ENCODE measurements around the gene C11orf87.

The C11orf87 gene

DNA sequence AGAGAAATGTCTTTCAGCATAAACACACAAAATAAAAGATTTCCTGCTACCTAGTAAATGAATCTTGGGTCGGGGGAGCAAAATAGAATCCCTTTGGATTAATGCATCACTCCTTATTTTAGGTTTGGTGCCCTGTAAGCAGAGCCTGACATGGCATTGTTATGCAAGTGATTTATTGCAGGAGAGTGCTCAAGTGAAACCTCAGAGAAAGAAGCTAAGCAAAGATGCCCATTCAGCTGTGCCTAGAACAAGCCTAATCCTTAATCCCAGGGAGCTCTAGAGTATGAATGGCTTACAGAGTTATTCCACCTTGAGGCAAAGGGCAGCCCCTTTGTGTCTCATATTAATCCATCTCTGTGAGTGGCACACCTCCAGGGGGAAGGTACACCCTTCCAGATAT is 21.1 kb downstream of the C11orf87 start:
- DNase-seq (ENCODE audit: low read depth) = no peak

DNA sequence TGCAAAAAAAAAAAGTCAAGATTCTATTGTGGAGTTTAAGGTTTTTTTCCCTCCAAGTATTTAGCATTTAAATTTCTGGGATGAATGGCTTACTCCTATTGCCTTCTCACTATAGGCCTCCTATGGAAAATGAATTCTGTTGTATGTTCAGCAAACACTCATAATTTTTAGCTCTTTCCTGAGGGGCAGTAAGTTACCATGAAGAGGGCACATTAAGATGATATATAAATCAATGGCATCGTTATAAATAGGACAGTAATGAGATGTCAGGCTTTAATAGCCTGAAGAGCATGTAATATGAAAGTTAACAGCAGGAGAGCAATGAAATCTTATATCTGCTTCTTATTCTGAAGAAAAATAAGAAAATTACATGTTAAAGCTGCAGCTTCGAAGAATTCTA is 32.9 kb downstream of the C11orf87 start:
- no peak for DNase-seq (ENCODE audit: low read depth)

Measured in stimulated activated CD8-positive, alpha-beta memory T cell treated with anti-CD3 and anti-CD28 coated beads, Interleukin-12 subunit alpha, Interleukin-12 subunit beta, amount 100 ng/mL, for 4 hours (primary cell).